Sciatic nerve (tissue), 2 donors: ENCODE measurements around the gene MRPS35. TPM values are rescaled to one million over a fixed set of nuclear protein-coding genes. Genes with fewer than 3 reads are reported as not detected.
"Not testable (repeated sequence)": the region's sequence is repeated elsewhere in the genome, so short reads cannot be mapped to it uniquely, and the experiment has no call there.

Experiments
- ATAC-seq: fragments of 200-7000 bp; cut with Tn5 transposase; one replicate; pipeline ENCODE4 v1.9.1; 2020; ENCODE audit warnings: mild to moderate bottlenecking, moderate library complexity
- DNase-seq: peaks from one replicate; pipeline ENCODE4 v3.0.0-alpha.2; 2020; ENCODE audit warnings: low spot score
- intact Hi-C: fragments of 100-400 bp; cut with DNase I; formaldehyde crosslinking; loops from one replicate; pipeline ENCODE4 v1.14.2; 2022
- total RNA-seq: library from RNA; stranded (reverse); fragmentation: NEBNext Ultra II Directional; extraction: Animal tissue kit (Norgen Biotek cat#: 25700); gene quantifications from one replicate; pipeline ENCODE4 v1.2.1, GENCODE V29; 2021
- donor health status: DM: no; HTN: no; CAD: no.
- donor health status: DM: no; HTN: no; CAD: no.

The MRPS35 gene
- total RNA-seq, 1 donor from 2014 or later, result 28.0 TPM

GRCh38 chr12:27705263-27705662 lies 5.4 kb upstream of the MRPS35 start:
- DNase-seq, result no peak
- intact Hi-C loops, result no loop called here
- no peak for ATAC-seq

GRCh38 chr12:27707216-27707615 lies 3.4 kb upstream of the MRPS35 start:
- no peak for ATAC-seq
- DNase-seq, result no peak
- intact Hi-C loops, result no loop called here

GRCh38 chr12:27709212-27709931 lies 1.3 kb upstream of the MRPS35 start:
- DNase-seq, result no peak
- intact Hi-C loops, result no loop called here
- ATAC-seq, result no peak

- DNase-seq (no peak), ATAC-seq (peak; percentile 67)
- intact Hi-C loops, result no loop called here
Measured at GRCh38 chr12:27709932-27710591, 570 bp upstream of the MRPS35 start.

- no peak for DNase-seq
- intact Hi-C loops, result no loop called here
- ATAC-seq, result no peak
Measured at GRCh38 chr12:27711317-27711682, 668 bp downstream of the MRPS35 start.

- ATAC-seq (no peak), DNase-seq (no peak)
- intact Hi-C loops, result no loop called here
Measured at GRCh38 chr12:27711967-27712366, 1.3 kb downstream of the MRPS35 start.

- ATAC-seq (no peak), DNase-seq (no peak)
- intact Hi-C loops, result no loop called here
Measured at GRCh38 chr12:27723212-27723611, 12.6 kb downstream of the MRPS35 start.

GRCh38 chr12:27730097-27730588 lies 19.5 kb downstream of the MRPS35 start:
- intact Hi-C loops, result loop anchor here (10.0 kb wide), 1 partner anchor 95 kb away; no protein-coding TSS in a partner anchor
- ATAC-seq (no peak), DNase-seq (no peak)

- no peak for DNase-seq
- ATAC-seq, result no peak
- intact Hi-C loops, result loop anchor here (10.0 kb wide), 1 partner anchor 93 kb away; no protein-coding TSS in a partner anchor
Measured at GRCh38 chr12:27732281-27732680, 21.6 kb downstream of the MRPS35 start.

GRCh38 chr12:27733052-27733656 lies 22.5 kb downstream of the MRPS35 start:
- intact Hi-C loops, result loop anchor here (10.0 kb wide), 1 partner anchor 92 kb away; no protein-coding TSS in a partner anchor
- no peak for DNase-seq
- peak; percentile 55 for ATAC-seq

- DNase-seq (no peak), ATAC-seq (no peak)
- intact Hi-C loops, result loop anchor here (10.0 kb wide), 1 partner anchor 91 kb away; no protein-coding TSS in a partner anchor
Measured at GRCh38 chr12:27733791-27734190, 23.2 kb downstream of the MRPS35 start.

GRCh38 chr12:27734321-27734720 lies 23.7 kb downstream of the MRPS35 start:
- intact Hi-C loops, result loop anchor here (10.0 kb wide), 1 partner anchor 90 kb away; no protein-coding TSS in a partner anchor
- not testable (repeated sequence) for ATAC-seq, DNase-seq

GRCh38 chr12:27743601-27744000 lies 33.0 kb downstream of the MRPS35 start:
- DNase-seq (no peak), ATAC-seq (no peak)
- intact Hi-C loops, result no loop called here

- intact Hi-C loops, result not testable (repeated sequence)
Measured at GRCh38 chr12:27745734-27746133, 35.1 kb downstream of the MRPS35 start.

GRCh38 chr12:27747111-27747820 lies 36.6 kb downstream of the MRPS35 start:
- ATAC-seq (peak; percentile 60), DNase-seq (no peak)
- intact Hi-C loops, result no loop called here

More at GRCh38 chr12:27745734-27746133, 35.1 kb downstream of the MRPS35 start:
- not testable (repeated sequence) for DNase-seq, ATAC-seq

- DNase-seq (no peak), ATAC-seq (no peak)
- intact Hi-C loops, result no loop called here
Measured at GRCh38 chr12:27751386-27752047, 40.9 kb downstream of the MRPS35 start.

GRCh38 chr12:27754795-27755194 lies 44.2 kb downstream of the MRPS35 start:
- intact Hi-C loops, result no loop called here
- DNase-seq (no peak), ATAC-seq (no peak)

- ATAC-seq (no peak), DNase-seq (no peak)
- intact Hi-C loops, result no loop called here
Measured at GRCh38 chr12:27756670-27757195, 46.1 kb downstream of the MRPS35 start.
